Measurements from ENCODE around the gene SAMD10.

The SAMD10 gene

Small RNA genes lying within 50 kb of the gene (small RNA-seq; reads per million reads assigned to genes)
- gene MIR647, result 0 to 0.03 reads per million in 2 experiments

Data from SK-N-DZ (cell line).